HG02763 (cell line): ENCODE results near the gene TUBA4B.
"Not testable (repeated sequence)": the region's sequence is repeated elsewhere in the genome, so short reads cannot be mapped to it uniquely, and the experiment has no call there.

Source experiments
- ATAC-seq: cut with Tn5 transposase; IDR thresholded peaks from one replicate; pipeline ENCODE4 v1.9.1; 2021; ENCODE audit warnings: mild to moderate bottlenecking, moderate library complexity; ENCODE audit not compliant: unreplicated experiment

Gene TUBA4B

GRCh38 chr2:219309278-219309677 lies 56.2 kb downstream of the TUBA4B start, which contains the start of gene PTPRN:
TSS of gene PTPRN (minus strand) at chr2:219309401. CDS start at chr2:219309332, 69 bp downstream.
- ATAC-seq = no peak

- ATAC-seq = not testable (repeated sequence)
Observed at GRCh38 chr2:219312683-219313263, 59.7 kb downstream of the TUBA4B start.

DNA sequence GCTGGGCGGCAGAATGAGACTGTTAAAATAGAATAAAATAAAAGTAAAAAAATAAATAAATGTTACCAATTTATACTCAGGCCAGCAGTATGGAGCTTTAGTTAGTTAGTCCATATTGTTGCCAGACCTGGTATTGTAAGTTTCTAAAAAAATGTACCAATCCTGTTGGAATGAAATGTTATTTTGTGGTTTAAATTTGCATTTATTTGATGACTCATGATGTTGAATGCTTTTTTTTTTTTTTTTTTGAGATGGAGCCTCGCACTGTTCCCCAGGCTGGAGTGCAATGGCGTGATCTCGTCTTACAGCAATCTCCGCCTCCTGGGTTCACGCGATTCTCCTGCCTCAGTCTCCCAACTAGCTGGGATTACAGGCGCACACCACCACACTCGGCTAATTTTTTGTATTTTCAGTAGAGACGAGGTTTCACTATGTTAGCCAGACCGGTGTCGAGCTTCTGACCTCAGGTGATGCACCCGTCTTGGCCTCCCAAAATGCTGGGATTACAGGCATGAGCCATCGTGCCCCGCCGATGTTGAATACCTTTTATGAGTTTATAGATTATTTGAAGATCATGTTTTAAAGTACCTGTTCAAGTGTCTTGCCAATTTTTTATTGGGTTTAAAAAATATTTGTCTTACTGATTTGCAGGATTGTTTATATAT lies 61.9 kb downstream of the TUBA4B start:
- no peak for ATAC-seq
